ENCODE measurements around the gene FTO.

The FTO gene

GRCh38 chr16:53982631-53983042 lies 278.7 kb downstream of the FTO start:
- TF ChIP-seq CTCF (IDR thresholded peaks at IDR 0.05) = no peak
- no peak overlapping the region for H3K27ac ChIP-seq

GRCh38 chr16:53984936-53985335 lies 281.0 kb downstream of the FTO start:
- no peak overlapping the region for H3K27ac ChIP-seq
- TF ChIP-seq ZFX (IDR thresholded peaks at IDR 0.05; ENCODE audit: borderline replicate concordance) (no peak), CTCF (IDR thresholded peaks at IDR 0.05) (no peak)

- H3K27ac ChIP-seq = no peak overlapping the region
- no peak for TF ChIP-seq ZFX (IDR thresholded peaks at IDR 0.05; ENCODE audit: borderline replicate concordance)
- no peak for TF ChIP-seq CTCF (IDR thresholded peaks at IDR 0.05)
Observed at GRCh38 chr16:53985861-53986260, 281.9 kb downstream of the FTO start.

GRCh38 chr16:53986793-53987192 lies 282.8 kb downstream of the FTO start:
- H3K27ac ChIP-seq = no peak overlapping the region
- TF ChIP-seq ZFX (IDR thresholded peaks at IDR 0.05; ENCODE audit: borderline replicate concordance) = no peak
- no peak for TF ChIP-seq CTCF (IDR thresholded peaks at IDR 0.05)

GRCh38 chr16:53988136-53988535 lies 284.2 kb downstream of the FTO start:
- peak overlapping the region; percentile 26 for H3K27ac ChIP-seq
- TF ChIP-seq CTCF (IDR thresholded peaks at IDR 0.05) (no peak), ZFX (IDR thresholded peaks at IDR 0.05; ENCODE audit: borderline replicate concordance) (no peak)

- TF ChIP-seq ZFX (IDR thresholded peaks at IDR 0.05; ENCODE audit: borderline replicate concordance) (no peak), CTCF (IDR thresholded peaks at IDR 0.05) (no peak)
- no peak overlapping the region for H3K27ac ChIP-seq
Observed at GRCh38 chr16:53989597-53989996, 285.6 kb downstream of the FTO start.

- TF ChIP-seq CTCF (IDR thresholded peaks at IDR 0.05) (no peak), ZFX (IDR thresholded peaks at IDR 0.05; ENCODE audit: borderline replicate concordance) (no peak)
- no peak overlapping the region for H3K27ac ChIP-seq
Observed at GRCh38 chr16:53991754-53992378, 287.9 kb downstream of the FTO start.
